ENCODE measurements around the gene MSTN.

- no peak for TF ChIP-seq CTCF (IDR thresholded peaks at IDR 0.05; ENCODE audit: low read depth, low read length, missing input control)
- no peak for TF ChIP-seq TAF1 (conservative IDR thresholded peaks at IDR 0.05)
Measured at GRCh38 chr2:190110699-190111098, 48.2 kb upstream of the MSTN start.

Data from liver (tissue), 3 donors.